Measurements from ENCODE around the gene RHBDF2.
A peak's percentile ranks its signal among the peaks of the same experiment; 100 is the strongest.

RHBDF2 gene

GRCh38 chr17:76501018-76501826 is at the start of gene RHBDF2:
Gene RHBDF2 (minus strand): TSS chr17:76501423. CDS start chr17:76481524, 19,899 bp downstream.
- peaks cover 0 to 50% (median 39%) of the 10 kb centered on the region in 4 donors for H3K4me1 ChIP-seq
- no peaks in the 10 kb centered on the region for H3K9me3 ChIP-seq
- no peak for TF ChIP-seq CTCF (IDR thresholded peaks at IDR 0.05)
- H3K36me3 ChIP-seq, result no peaks in the 10 kb centered on the region
- peaks cover 0 to 6% of the 10 kb centered on the region in 2 donors for H3K27me3 ChIP-seq
- intact Hi-C loops (cut with DNase I; ENCODE audit: low total_unique reads), result loop anchor here (10.0 kb wide), 1 partner anchor 96 kb away; no protein-coding TSS in a partner anchor
- peak within 1 kb of the TSS; percentile 48 to 79 for H3K4me3 ChIP-seq
- DNase-seq, result peak; percentile 81 to 94
- peak within 1 kb of the TSS; percentile 76 to 85 for H3K27ac ChIP-seq

GRCh38 chr17:76549539-76549938 is 48.3 kb upstream of the RHBDF2 start:
- TF ChIP-seq CTCF (IDR thresholded peaks at IDR 0.05), result no peak
- Histone ChIP-seq H3K4me3 (no peak overlapping the region), H3K9me3 (no peaks in the 10 kb centered on the region), H3K36me3 (no peaks in the 10 kb centered on the region), H3K27me3 (peaks cover 0 to 19% of the 10 kb centered on the region in 2 donors), H3K27ac (no peak overlapping the region), H3K4me1 (peaks cover 0 to 26% (median 0%) of the 10 kb centered on the region in 4 donors)
- intact Hi-C loops (cut with DNase I; ENCODE audit: low total_unique reads), result no loop called here
- no peak for DNase-seq

- intact Hi-C loops (cut with DNase I; ENCODE audit: low total_unique reads), result no loop called here
Measured at GRCh38 chr17:76549215-76549518, 47.9 kb upstream of the RHBDF2 start.

GRCh38 chr17:76548378-76549214 is 47.4 kb upstream of the RHBDF2 start:
- Histone ChIP-seq H3K27me3 (peaks cover 0 to 28% of the 10 kb centered on the region in 2 donors), H3K9me3 (no peaks in the 10 kb centered on the region), H3K36me3 (no peaks in the 10 kb centered on the region), H3K4me1 (peaks cover 0 to 22% (median 0%) of the 10 kb centered on the region in 4 donors), H3K27ac (no peak overlapping the region), H3K4me3 (no peak overlapping the region)
- DNase-seq, result peak in 1 of 2 donors; percentile 55
- no peak for TF ChIP-seq CTCF (IDR thresholded peaks at IDR 0.05)
- intact Hi-C loops (cut with DNase I; ENCODE audit: low total_unique reads), result no loop called here

More at GRCh38 chr17:76549215-76549518, 47.9 kb upstream of the RHBDF2 start:
- no peaks in the 10 kb centered on the region for H3K9me3 ChIP-seq
- DNase-seq, result no peak
- no peak overlapping the region for H3K27ac ChIP-seq
- no peak overlapping the region for H3K4me3 ChIP-seq
- no peaks in the 10 kb centered on the region for H3K36me3 ChIP-seq
- no peak for TF ChIP-seq CTCF (IDR thresholded peaks at IDR 0.05)
- peaks cover 0 to 25% (median 0%) of the 10 kb centered on the region in 4 donors for H3K4me1 ChIP-seq
- peaks cover 0 to 23% of the 10 kb centered on the region in 2 donors for H3K27me3 ChIP-seq

GRCh38 chr17:76547642-76548202 is 46.5 kb upstream of the RHBDF2 start:
- Histone ChIP-seq H3K4me3 (no peak overlapping the region), H3K27me3 (peaks cover 0 to 37% of the 10 kb centered on the region in 2 donors), H3K9me3 (no peaks in the 10 kb centered on the region), H3K36me3 (no peaks in the 10 kb centered on the region), H3K4me1 (peaks cover 0 to 21% (median 0%) of the 10 kb centered on the region in 4 donors), H3K27ac (no peak overlapping the region)
- DNase-seq, result no peak
- intact Hi-C loops (cut with DNase I; ENCODE audit: low total_unique reads), result loop anchor here (2.0 kb wide), 1 partner anchor 25 kb away; no protein-coding TSS in a partner anchor
- TF ChIP-seq CTCF (IDR thresholded peaks at IDR 0.05), result no peak
